Peyer's patch (tissue), 4 donors: Measurements from ENCODE around the gene DCP1A. TPM values are rescaled to one million over a fixed set of nuclear protein-coding genes. Genes with fewer than 3 reads are reported as not detected.

ENCODE experiments used
- DNase-seq, 3 donors: peaks; one replicate each; pipeline ENCODE4 v3.0.0-alpha.2; 2017 to 2019
- H3K27ac ChIP-seq, 4 donors: fragments of 200-600 bp; sonication (generic); one replicate each; pipeline ENCODE4 v1.5.1; 2016 to 2019
- H3K27me3 ChIP-seq, 2 donors: fragments of 200-600 bp; sonication (generic); one replicate each; pipeline ENCODE4 v1.5.1; 2019
- H3K36me3 ChIP-seq, 3 donors: fragments of 200-600 bp; sonication (generic); one replicate each; pipeline ENCODE4 v1.5.1; 2016 to 2019
- H3K4me1 ChIP-seq, 4 donors: fragments of 200-600 bp; sonication (generic); one replicate each; pipeline ENCODE4 v1.5.1; 2016 to 2019
- H3K4me3 ChIP-seq, 4 donors: fragments of 200-600 bp; sonication (generic); 1 replicate in 3 of 4; 2 replicates in 1 of 4; pipeline ENCODE4 v1.5.1; 2016 to 2019; ENCODE audit warnings: mild to moderate bottlenecking in 1 of 4
- H3K9me3 ChIP-seq, 4 donors: fragments of 200-600 bp; sonication (generic); one replicate each; pipeline ENCODE4 v1.5.1; 2016 to 2019; ENCODE audit warnings: mild to moderate bottlenecking in 1 of 4
- CTCF ChIP-seq, 6 experiments: fragments of 450-650 bp in 4 of 6; fragments of 200-600 bp in 2 of 6; sonication (generic) in 1 of 6; IDR thresholded peaks; one replicate each; pipeline ENCODE4 v1.5.1; 2017 to 2019; ENCODE audit warnings: antibody characterized with exemption in 6 of 6, mild to moderate bottlenecking in 3 of 6, moderate library complexity in 1 of 6
- POLR2A ChIP-seq, 2 donors: fragments of 450-650 bp; IDR thresholded peaks; one replicate each; pipeline ENCODE4 v1.5.1; 2017; ENCODE audit warnings: antibody characterized with exemption in 2 of 2, mild to moderate bottlenecking in 2 of 2, moderate library complexity in 2 of 2
- total RNA-seq, 4 donors: library from RNA; depleted of rRNA; stranded (reverse); fragments of >200 nt; gene quantifications; one replicate each; pipeline ENCODE4 v1.1.0, GENCODE V29; 2016

DCP1A gene
- total RNA-seq, 4 donors from 2014 or later: 14.0 to 31.4 (median 20.5) TPM

DNA sequence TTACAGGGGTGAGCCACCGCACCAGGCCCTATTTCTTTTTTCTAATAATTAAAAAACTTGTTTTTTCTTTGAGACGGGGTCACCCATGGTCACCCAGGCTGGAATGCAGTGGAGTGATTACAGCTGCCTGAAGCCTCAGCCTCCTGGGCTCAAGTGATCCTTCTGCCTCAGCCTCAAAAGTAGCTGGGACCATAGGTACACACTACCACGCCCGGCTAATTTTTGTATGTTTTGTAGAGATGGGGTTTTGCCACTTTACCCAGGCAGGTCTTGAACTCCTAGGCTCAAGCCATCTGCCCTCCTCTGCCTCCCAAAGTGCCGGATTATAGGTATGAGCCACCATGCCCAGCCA is 90.7 kb downstream of the DCP1A start:
- H3K4me3 ChIP-seq: no peak overlapping the region
- DNase-seq: no peak
- no peaks in the 10 kb centered on the region for H3K27me3 ChIP-seq
- no peak for TF ChIP-seq POLR2A (IDR thresholded peaks at IDR 0.05)
- no peak for TF ChIP-seq CTCF (IDR thresholded peaks at IDR 0.05)
- peaks cover 0 to 20% (median 11%) of the 10 kb centered on the region in 4 donors for H3K4me1 ChIP-seq
- H3K36me3 ChIP-seq: no peaks in the 10 kb centered on the region
- H3K27ac ChIP-seq: no peak overlapping the region
- no peaks in the 10 kb centered on the region for H3K9me3 ChIP-seq

DNA sequence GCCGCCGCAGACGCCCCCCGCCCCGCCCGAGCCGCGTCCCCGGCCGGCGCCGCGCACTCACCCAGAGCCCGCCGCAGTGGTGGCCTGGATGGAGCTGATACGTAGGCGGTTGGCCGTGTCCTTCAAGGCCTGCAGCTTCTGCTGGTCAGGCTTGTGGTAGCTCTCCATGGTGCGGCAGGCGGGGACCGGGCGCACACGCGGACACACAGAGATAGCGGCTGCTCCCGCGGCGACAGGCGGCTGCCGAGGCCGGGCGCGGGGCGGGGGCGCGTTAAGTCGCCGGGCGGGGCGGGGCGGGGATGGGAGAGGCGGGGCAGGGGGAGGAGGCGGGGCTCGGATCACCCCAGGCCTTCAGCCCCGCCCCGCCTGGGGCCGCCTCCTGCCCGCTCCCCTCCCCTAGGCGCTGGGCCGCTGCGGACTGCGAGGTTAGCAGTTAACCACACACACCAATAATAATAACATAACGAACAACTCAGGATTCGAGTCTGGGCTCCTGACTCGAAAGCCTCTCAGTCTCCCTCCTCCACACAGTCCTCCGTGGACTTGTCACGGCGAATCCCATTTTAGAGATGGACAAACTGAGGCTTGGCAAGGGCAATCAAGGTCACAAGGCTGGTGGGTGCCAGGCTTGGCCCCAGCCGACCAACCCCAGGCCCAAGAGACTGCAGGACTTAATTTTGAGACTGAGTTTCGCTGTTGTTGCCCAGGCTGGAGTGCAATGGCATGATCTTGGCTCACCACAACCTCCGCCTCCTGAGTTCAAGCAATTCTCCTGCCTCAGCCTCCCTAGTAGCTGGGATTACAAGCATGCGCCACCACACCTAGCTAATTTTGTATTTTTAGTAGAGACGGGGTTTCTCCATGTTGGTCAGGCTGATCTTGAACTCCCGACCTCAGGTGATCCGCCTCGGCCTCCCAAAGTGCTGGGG is 91.3 kb downstream of the DCP1A start, which contains the start of gene TKT:
TSS of gene TKT (minus strand) at position 248 of the 929 bp plus-strand sequence. CDS start at position 168, 80 bp downstream.
- Histone ChIP-seq H3K27me3 (no peaks in the 10 kb centered on the region), H3K4me3 (peak within 1 kb of the TSS; percentile 73 to 98 (median 80)), H3K36me3 (no peaks in the 10 kb centered on the region), H3K27ac (peak within 1 kb of the TSS; percentile 80 to 96 (median 90)), H3K4me1 (peaks cover 0 to 25% (median 11%) of the 10 kb centered on the region in 4 donors), H3K9me3 (no peaks in the 10 kb centered on the region)
- TF ChIP-seq CTCF (IDR thresholded peaks at IDR 0.05) (no peak), POLR2A (IDR thresholded peaks at IDR 0.05) (peak; percentile 61 to 73)
- DNase-seq: peak; percentile 89 to 94 (median 92)

DNA sequence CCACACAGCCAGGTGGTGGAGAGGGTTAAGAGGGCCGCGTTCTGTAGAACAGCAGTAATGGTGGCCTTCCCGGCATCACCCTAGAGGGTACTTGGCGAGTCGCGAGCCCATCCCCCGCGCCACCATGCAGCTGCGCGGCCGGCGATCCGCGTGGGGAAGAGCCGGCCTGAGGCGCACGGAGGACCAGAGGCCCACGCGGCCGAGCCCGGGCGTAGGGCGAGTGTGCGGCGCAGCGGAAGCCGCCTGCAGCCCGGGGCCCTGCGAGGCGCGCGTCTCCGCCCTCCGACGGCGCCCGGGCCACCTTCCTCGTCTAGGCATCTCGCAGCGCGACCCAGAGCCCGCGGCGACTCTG is 91.9 kb downstream of the DCP1A start:
- Histone ChIP-seq H3K36me3 (no peaks in the 10 kb centered on the region), H3K4me3 (peak overlapping the region; percentile 73 to 98 (median 80)), H3K27me3 (no peaks in the 10 kb centered on the region), H3K9me3 (no peaks in the 10 kb centered on the region), H3K27ac (peak overlapping the region; percentile 80 to 96 (median 90)), H3K4me1 (peaks cover 0 to 29% (median 11%) of the 10 kb centered on the region in 4 donors)
- TF ChIP-seq CTCF (IDR thresholded peaks at IDR 0.05) (no peak), POLR2A (IDR thresholded peaks at IDR 0.05) (no peak)
- DNase-seq: peak in 2 of 3 donors; percentile 36 to 54

GRCh38 chr3:53254509-53255422 is 92.6 kb downstream of the DCP1A start:
- Histone ChIP-seq H3K27ac (peak overlapping the region; percentile 80 to 96 (median 90)), H3K9me3 (no peaks in the 10 kb centered on the region), H3K36me3 (no peaks in the 10 kb centered on the region), H3K4me1 (peaks cover 0 to 36% (median 15%) of the 10 kb centered on the region in 4 donors), H3K27me3 (no peaks in the 10 kb centered on the region), H3K4me3 (peak overlapping the region; percentile 73 to 98 (median 80))
- peak in 3 of 6 experiments; percentile 8 to 21 (median 9) for TF ChIP-seq CTCF (IDR thresholded peaks at IDR 0.05)
- TF ChIP-seq POLR2A (IDR thresholded peaks at IDR 0.05): peak in 1 of 2 donors; percentile 55
- peak; percentile 64 to 88 (median 85) for DNase-seq
